ENCODE data around the gene HIRA. TPM values are rescaled to one million over a fixed set of nuclear protein-coding genes. Genes with fewer than 3 reads are reported as not detected.

HIRA gene
- total RNA-seq, 1 donor from 2014 or later = 23.3 TPM

- intact Hi-C loops (cut with DNase I) = no loop called here
- H3K9me3 ChIP-seq = no peaks in the 10 kb centered on the region
These were observed 81.6 kb downstream of the HIRA start for GRCh38 chr22:19349778-19350475.

DNA sequence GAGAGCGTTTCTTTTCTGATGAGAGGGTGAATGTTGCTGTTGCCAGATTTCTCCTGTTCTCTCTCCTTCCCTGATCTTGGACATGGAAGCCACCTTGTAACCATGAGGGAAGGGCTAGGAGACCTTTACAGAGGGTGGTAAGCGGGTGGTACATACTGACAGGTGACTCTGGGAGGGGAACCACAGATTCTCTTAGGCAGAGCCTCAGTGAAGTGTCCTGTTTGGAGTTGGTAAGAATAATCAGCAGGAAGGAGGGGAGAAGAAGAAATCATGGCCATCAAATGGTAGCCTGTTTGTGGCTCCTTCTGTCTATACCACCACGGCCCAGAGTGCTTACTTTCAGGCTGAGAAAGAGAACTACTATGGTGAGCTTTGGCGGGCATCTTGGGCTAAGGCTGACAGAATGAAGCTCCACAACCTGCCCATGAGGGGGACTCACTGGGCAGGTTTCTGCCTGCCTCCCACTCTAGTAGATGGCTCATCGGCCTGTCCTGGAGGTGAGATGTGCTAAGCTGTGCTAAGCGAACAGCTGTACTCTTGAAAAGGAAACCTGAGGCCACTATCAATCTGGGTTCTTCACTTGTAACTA is 84.8 kb downstream of the HIRA start:
- no peak for TF ChIP-seq CTCF (IDR thresholded peaks at IDR 0.05)
- H3K4me3 ChIP-seq = no peak overlapping the region
- H3K27ac ChIP-seq = no peak overlapping the region
- DNase-seq (no peak), ATAC-seq (no peak)
- no peaks in the 10 kb centered on the region for H3K4me1 ChIP-seq
- peaks cover 90% of the 10 kb centered on the region for H3K36me3 ChIP-seq
- H3K27me3 ChIP-seq = no peaks in the 10 kb centered on the region
- intact Hi-C loops (cut with DNase I) = no loop called here
- H3K9me3 ChIP-seq = no peaks in the 10 kb centered on the region

More at GRCh38 chr22:19349778-19350475, 81.6 kb downstream of the HIRA start:
- H3K4me1 ChIP-seq = no peaks in the 10 kb centered on the region
- no peak for TF ChIP-seq CTCF (IDR thresholded peaks at IDR 0.05)
- DNase-seq (no peak), ATAC-seq (no peak)
- H3K27ac ChIP-seq = no peak overlapping the region
- no peak overlapping the region for H3K4me3 ChIP-seq
- H3K27me3 ChIP-seq = no peaks in the 10 kb centered on the region
- peaks cover 95% of the 10 kb centered on the region for H3K36me3 ChIP-seq

DNA sequence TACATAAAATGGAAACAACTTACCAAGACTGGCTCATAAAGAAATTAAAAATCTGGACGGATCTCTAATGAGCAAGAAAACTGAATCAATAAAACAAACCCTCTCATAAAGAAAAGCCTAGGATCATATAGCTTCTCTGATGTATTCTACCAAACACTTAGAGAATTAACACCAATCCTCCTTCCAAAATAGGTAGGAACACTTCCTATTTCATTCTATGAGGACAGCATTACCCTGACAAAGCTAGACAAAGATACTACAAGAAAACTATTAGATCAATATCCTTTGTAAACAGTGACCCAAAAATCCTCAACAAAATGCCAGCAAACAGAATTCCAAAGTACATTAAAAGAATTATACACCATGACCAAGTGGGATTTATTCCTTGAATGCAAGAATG is 87.1 kb downstream of the HIRA start:
- intact Hi-C loops (cut with DNase I) = no loop called here
- no peak for ATAC-seq
- Histone ChIP-seq H3K27me3 (no peaks in the 10 kb centered on the region), H3K4me3 (no peak overlapping the region), H3K4me1 (no peaks in the 10 kb centered on the region), H3K36me3 (peaks cover 83% of the 10 kb centered on the region), H3K9me3 (no peaks in the 10 kb centered on the region), H3K27ac (no peak overlapping the region)
- DNase-seq = no peak
- no peak for TF ChIP-seq CTCF (IDR thresholded peaks at IDR 0.05)

DNA sequence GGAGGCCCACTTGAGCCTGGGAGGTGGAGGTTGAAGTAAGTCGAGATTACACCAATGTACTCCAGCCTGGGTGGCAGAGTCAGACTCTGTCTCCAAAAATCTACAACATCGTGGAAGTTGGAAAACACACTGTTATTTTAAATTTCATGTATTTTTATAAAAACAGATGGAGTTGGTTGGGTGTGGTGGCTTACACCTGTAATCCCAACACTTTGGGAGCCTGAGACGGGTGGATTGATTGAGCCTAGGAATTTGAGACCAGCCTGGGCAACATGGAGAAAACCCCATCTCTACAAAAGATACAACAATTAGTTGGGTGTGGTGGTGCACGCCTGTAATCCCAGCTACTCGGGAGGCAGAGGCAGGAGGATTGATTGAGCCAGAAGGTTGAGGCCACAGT is 88.1 kb downstream of the HIRA start:
- Histone ChIP-seq H3K27me3 (no peaks in the 10 kb centered on the region), H3K36me3 (peaks cover 79% of the 10 kb centered on the region), H3K9me3 (no peaks in the 10 kb centered on the region), H3K27ac (no peak overlapping the region), H3K4me1 (no peaks in the 10 kb centered on the region), H3K4me3 (no peak overlapping the region)
- TF ChIP-seq CTCF (IDR thresholded peaks at IDR 0.05) = no peak
- intact Hi-C loops (cut with DNase I) = no loop called here
- DNase-seq (no peak), ATAC-seq (no peak)

GRCh38 chr22:19341500-19341899 is 90.0 kb downstream of the HIRA start:
- intact Hi-C loops (cut with DNase I) = no loop called here
- no peak for TF ChIP-seq CTCF (IDR thresholded peaks at IDR 0.05)
- H3K27me3 ChIP-seq = no peaks in the 10 kb centered on the region
- DNase-seq = no peak
- H3K27ac ChIP-seq = no peak overlapping the region
- no peak overlapping the region for H3K4me3 ChIP-seq
- ATAC-seq = no peak
- peaks cover 69% of the 10 kb centered on the region for H3K36me3 ChIP-seq
- H3K4me1 ChIP-seq = no peaks in the 10 kb centered on the region
- H3K9me3 ChIP-seq = peaks cover 12% of the 10 kb centered on the region
